HuH-7 (cell line): ENCODE results near the gene INHBC.
"Not testable (repeated sequence)": the region's sequence is repeated elsewhere in the genome, so short reads cannot be mapped to it uniquely, and the experiment has no call there.

Source experiments
- DNase-seq: peaks from one replicate; pipeline ENCODE4 v3.0.0; 2011; ENCODE audit warnings: low spot score

Gene INHBC

GRCh38 chr12:57487055-57487596 lies 52.5 kb downstream of the INHBC start:
- no peak for DNase-seq

GRCh38 chr12:57487597-57488401 lies 53.2 kb downstream of the INHBC start, which contains the start of gene MARS1:
Gene MARS1 (plus strand): TSS chr12:57488068. CDS start chr12:57488091, 23 bp downstream.
- DNase-seq = peak; percentile 92

- no peak for DNase-seq
These were observed 54.0 kb downstream of the INHBC start for GRCh38 chr12:57488402-57489156.

GRCh38 chr12:57489157-57489641 lies 54.6 kb downstream of the INHBC start:
- DNase-seq = no peak

- DNase-seq = no peak
These were observed 55.5 kb downstream of the INHBC start for GRCh38 chr12:57490126-57490525.

GRCh38 chr12:57491393-57492280 lies 57.1 kb downstream of the INHBC start:
- DNase-seq = no peak

GRCh38 chr12:57495051-57495701 lies 60.6 kb downstream of the INHBC start:
- not testable (repeated sequence) for DNase-seq

GRCh38 chr12:57496822-57497221 lies 62.2 kb downstream of the INHBC start:
- DNase-seq = no peak

GRCh38 chr12:57497223-57498131 lies 62.9 kb downstream of the INHBC start:
- no peak for DNase-seq

- no peak for DNase-seq
These were observed 63.5 kb downstream of the INHBC start for GRCh38 chr12:57498132-57498502.

GRCh38 chr12:57498571-57498970 lies 64.0 kb downstream of the INHBC start:
- no peak for DNase-seq

GRCh38 chr12:57500213-57500612 lies 65.6 kb downstream of the INHBC start:
- DNase-seq = no peak
